GM12873 (cell line): ENCODE results near the gene DBNL.

ENCODE experiments used
- TF ChIP-seq, protein P1 (sequence below): IDR thresholded peaks from 2 replicates; pipeline ENCODE4 v1.5.1; 2012; ENCODE audit warnings: low read depth, mild to moderate bottlenecking, moderate library complexity, low read length, control low read depth; ENCODE audit not compliant: insufficient read depth; ENCODE audit errors: missing control alignments

DBNL gene

DNA sequence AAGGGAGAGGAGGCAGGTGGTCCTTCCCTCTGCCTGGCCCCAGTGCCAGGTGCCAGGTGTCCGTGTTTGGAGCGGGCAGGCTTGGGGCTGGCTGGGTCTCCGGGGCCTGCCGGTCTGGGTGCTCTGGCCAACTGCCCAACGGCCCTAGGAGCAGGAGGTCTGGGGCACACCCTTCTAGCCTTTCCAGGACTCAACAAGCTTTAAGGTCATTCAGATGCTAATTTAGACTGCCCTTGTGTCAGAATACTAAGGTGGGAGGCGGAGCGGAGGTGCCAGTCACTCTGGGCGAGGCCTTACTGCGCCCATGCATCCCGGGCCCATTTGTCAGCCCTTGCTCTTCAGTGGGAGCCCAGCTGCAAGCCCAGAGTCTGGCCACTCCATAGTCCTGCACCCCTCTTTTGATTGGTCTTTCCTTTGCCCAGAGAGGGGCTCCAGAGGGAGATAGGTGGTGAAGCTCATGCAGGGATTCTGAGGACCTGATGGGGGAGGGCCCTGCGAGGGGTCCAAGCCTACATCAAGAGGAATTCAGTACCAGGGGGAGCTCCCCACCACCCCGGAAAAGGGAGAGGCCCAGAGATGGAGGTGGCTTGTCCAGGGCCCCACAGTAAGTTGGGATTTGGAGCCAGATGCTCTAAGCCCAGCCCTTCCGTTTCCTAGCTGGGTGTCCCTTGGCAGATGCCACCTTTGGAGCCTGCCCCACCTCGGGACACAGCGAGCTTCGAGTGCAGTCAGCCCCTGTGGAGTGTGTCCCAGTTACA, 19.6 kb downstream of the DBNL start:
- TF ChIP-seq, protein P1, sequence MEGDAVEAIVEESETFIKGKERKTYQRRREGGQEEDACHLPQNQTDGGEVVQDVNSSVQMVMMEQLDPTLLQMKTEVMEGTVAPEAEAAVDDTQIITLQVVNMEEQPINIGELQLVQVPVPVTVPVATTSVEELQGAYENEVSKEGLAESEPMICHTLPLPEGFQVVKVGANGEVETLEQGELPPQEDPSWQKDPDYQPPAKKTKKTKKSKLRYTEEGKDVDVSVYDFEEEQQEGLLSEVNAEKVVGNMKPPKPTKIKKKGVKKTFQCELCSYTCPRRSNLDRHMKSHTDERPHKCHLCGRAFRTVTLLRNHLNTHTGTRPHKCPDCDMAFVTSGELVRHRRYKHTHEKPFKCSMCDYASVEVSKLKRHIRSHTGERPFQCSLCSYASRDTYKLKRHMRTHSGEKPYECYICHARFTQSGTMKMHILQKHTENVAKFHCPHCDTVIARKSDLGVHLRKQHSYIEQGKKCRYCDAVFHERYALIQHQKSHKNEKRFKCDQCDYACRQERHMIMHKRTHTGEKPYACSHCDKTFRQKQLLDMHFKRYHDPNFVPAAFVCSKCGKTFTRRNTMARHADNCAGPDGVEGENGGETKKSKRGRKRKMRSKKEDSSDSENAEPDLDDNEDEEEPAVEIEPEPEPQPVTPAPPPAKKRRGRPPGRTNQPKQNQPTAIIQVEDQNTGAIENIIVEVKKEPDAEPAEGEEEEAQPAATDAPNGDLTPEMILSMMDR = no peak

- TF ChIP-seq, protein P1 = no peak
Measured at GRCh38 chr7:44064791-44065430, 20.4 kb downstream of the DBNL start.

DNA sequence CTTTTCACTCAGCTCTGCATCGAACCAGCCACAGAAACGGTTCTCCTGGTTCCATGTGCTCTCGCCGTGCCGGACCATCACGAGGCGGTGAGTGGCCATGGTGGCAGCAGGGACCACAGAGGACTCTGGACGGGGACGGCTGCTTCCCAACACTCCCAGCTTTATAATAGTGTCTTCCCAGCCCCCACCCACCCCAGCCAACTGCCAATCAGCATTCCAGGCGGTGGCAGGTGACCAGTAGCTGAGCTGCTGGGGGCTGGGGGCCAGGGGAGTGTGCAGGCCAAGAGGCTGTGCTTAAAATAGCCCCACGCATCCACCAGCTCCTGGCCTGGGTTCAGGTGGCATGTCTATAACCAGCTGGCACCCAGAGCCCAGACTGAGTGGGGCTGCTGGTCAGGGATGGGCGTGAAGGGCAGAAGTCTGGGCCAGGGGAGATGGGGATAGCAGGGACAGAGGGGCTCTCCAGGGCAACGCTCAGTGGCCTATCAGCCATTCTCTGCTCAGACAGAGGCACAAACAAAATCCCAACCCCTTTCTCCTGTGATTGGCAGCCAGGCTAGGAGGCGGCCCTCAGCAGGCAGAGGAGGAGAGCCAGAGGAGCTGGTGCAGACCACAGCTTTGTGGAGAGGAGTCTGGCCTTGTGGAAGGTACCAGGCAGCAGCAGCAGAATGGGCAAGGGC, 21.1 kb downstream of the DBNL start, which contains the start of gene PGAM2:
Gene PGAM2, minus strand, starts transcription at position 137 of the 680 bp plus-strand sequence. Its CDS starts 38 bp downstream, at position 99.
- TF ChIP-seq, protein P1 = no peak

DNA sequence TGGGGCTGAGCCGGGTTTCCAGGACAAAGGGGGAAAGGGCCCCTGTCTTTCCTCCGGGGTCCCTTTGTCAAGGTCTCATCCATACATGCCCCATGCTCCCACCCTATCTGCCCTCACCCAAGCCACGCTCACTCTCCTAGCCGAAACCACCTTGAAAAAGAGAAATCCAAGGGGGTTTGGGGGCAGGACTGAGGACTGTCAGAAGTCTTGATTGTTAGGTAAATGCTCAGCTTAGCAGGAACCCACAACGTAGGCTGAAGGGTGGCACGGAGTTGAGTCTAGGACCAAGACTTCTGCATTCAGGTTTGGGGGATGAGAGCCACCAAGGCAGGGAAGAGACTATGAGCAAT, 21.6 kb downstream of the DBNL start:
- TF ChIP-seq, protein P1 = no peak

GRCh38 chr7:44066494-44067063, 22.1 kb downstream of the DBNL start:
- TF ChIP-seq, protein P1 = no peak

- TF ChIP-seq, protein P1 = no peak
Measured at GRCh38 chr7:44067064-44067951, 22.8 kb downstream of the DBNL start.

- TF ChIP-seq, protein P1 = no peak
Measured at GRCh38 chr7:44068054-44068453, 23.6 kb downstream of the DBNL start.
